ENCODE data around the gene EXD2. TPM values are rescaled to one million over a fixed set of nuclear protein-coding genes. Genes with fewer than 3 reads are reported as not detected.

Gene EXD2
- total RNA-seq, 1 donor from 2014 or later = 20.9 TPM

GRCh38 chr14:69291891-69292561 lies 100.7 kb downstream of the EXD2 start:
- no peak for DNase-seq (ENCODE audit: low read depth, low spot score)
- no peak for TF ChIP-seq CTCF (conservative IDR thresholded peaks at IDR 0.05)
- Mint-ChIP-seq H3K4me1 (peaks cover 12% of the 10 kb centered on the region), H3K27me3 (ENCODE audit: low read depth) (no peaks in the 10 kb centered on the region), H3K36me3 (ENCODE audit: low read depth) (no peaks in the 10 kb centered on the region), H3K4me3 (no peak overlapping the region), H3K27ac (ENCODE audit: unreplicated experiment) (no peak overlapping the region), H3K9me3 (no peaks in the 10 kb centered on the region)

Other genes with a start within 250 kb of the EXD2 start
- gene ACTN1, start 212.2 kb upstream of the EXD2 start, total RNA-seq = 73.9 and 77.1 TPM in 2 replicates
- gene DCAF5, start 38.4 kb upstream of the EXD2 start, total RNA-seq = 43.3 and 46.7 TPM in 2 replicates
- gene GALNT16, start 68.7 kb downstream of the EXD2 start, total RNA-seq = 18.5 and 20.1 TPM in 2 replicates
- 456 and 488 TPM in 2 replicates for gene ERH, start 206.8 kb downstream of the EXD2 start, total RNA-seq
- 53.4 and 54.1 TPM in 2 replicates for gene SLC39A9, start 207.2 kb downstream of the EXD2 start, total RNA-seq